AG10803 (cell line): ENCODE results near the gene CD79A.

Experiments
- DNase-seq: peaks from one replicate; pipeline ENCODE4 v3.0.0; 2010; ENCODE audit warnings: low read depth
- H3K4me3 ChIP-seq: 2 replicates; pipeline ENCODE4 v1.5.1; 2011; ENCODE audit warnings: mild to moderate bottlenecking, low read length, control low read depth
- TF ChIP-seq, protein P1 (sequence below): conservative IDR thresholded peaks from 2 replicates; pipeline ENCODE4 v1.5.1; 2011; ENCODE audit warnings: mild to moderate bottlenecking, low read length, control low read depth, inconsistent platforms

The CD79A gene

DNA sequence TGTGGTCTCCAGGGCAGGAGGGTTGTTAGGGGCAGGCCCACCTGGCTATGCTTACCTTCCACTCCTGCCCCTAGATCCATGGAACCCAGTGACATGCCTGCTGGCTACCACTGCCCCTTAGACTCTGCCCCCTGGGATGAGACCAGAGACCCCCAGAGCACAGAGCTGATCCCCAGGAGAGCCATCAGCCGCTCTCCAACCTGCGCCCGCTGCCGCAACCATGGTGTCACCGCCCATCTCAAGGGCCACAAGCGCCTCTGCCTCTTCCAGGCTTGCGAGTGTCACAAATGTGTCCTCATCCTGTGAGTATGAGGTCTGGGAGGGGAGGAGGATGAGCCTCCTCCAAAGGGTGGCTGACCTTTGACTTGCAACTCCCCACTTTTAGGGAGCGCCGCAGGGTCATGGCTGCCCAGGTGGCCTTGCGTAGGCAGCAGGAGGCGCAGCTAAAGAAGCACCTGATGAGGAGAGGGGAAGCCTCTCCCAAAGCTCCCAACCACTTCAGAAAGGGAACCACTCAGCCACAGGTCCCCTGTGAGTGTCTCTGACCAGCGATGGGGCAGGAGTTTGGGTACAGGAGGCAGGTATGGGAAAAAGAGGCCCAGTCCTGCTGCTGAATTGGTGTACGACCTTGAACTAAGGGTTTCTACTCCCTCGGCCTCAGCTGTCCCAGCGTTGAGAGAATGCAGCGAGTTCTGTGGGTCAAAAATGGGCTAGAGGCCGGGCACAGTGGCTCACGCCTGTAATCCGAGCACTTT lies 29.6 kb upstream of the CD79A start:
- H3K4me3 ChIP-seq, result no peak overlapping the region
- no peak for DNase-seq
- TF ChIP-seq, protein P1, sequence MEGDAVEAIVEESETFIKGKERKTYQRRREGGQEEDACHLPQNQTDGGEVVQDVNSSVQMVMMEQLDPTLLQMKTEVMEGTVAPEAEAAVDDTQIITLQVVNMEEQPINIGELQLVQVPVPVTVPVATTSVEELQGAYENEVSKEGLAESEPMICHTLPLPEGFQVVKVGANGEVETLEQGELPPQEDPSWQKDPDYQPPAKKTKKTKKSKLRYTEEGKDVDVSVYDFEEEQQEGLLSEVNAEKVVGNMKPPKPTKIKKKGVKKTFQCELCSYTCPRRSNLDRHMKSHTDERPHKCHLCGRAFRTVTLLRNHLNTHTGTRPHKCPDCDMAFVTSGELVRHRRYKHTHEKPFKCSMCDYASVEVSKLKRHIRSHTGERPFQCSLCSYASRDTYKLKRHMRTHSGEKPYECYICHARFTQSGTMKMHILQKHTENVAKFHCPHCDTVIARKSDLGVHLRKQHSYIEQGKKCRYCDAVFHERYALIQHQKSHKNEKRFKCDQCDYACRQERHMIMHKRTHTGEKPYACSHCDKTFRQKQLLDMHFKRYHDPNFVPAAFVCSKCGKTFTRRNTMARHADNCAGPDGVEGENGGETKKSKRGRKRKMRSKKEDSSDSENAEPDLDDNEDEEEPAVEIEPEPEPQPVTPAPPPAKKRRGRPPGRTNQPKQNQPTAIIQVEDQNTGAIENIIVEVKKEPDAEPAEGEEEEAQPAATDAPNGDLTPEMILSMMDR, result no peak

DNA sequence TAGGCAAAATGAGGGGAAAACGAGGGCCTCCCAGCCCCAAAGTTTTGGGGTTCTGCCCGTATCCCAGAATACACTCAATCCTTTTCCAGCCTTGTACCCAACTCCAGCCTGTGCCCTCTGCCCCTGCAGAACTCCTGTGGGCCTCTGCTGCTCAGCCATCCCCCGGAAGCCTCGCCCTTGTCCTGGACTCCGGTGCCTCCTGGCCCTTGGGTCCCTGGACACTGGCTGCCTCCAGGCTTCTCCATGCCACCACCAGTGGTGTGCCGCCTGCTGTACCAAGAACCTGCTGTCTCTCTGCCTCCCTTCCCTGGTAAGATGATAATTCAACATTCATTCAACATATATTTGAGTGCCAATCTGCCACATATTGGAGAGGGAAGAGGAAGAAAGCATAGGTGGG lies 28.4 kb upstream of the CD79A start:
- no peak for DNase-seq
- H3K4me3 ChIP-seq, result no peak overlapping the region
- TF ChIP-seq, protein P1, result no peak

DNA sequence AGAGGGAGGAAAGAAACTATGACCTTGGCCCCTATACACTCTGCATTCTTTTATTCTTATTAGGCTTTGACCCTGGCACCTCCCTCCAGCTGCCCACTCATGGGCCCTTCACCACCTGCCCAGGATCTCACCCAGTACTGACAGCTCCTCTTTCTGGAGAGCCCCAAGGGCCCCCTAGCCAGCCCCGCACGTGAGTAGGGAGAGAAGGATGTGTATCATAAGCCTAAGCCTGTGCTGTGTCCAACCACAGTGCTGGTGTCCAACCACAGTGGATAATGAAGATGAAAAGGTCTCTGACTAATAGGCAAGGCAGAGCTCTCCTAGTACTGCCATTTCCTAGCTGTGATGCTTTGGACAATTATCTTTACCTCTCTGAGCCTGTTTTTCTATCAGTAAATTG lies 28.0 kb upstream of the CD79A start:
- TF ChIP-seq, protein P1, result no peak
- no peak for DNase-seq
- no peak overlapping the region for H3K4me3 ChIP-seq

DNA sequence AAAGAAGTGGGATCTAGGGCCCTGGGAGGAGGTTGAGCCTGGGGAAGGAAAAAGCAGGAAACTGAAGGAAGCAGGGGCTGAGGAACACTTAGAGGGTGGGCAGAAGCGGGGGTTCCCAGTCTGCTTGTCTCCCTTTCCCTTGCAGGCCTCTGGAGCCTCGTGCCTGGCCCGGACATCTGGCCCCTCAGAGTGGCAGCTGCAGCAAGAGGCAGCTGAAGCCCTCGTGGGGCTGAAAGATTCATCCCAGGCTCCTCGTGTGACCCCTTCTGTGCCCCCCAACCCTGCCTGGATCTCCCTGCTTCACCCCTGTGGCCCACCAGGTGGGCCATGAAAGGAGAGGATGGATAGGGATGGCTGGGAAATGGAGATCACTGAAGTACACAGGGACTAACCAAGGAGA lies 26.7 kb upstream of the CD79A start:
- TF ChIP-seq, protein P1, result no peak
- H3K4me3 ChIP-seq, result no peak overlapping the region
- no peak for DNase-seq

DNA sequence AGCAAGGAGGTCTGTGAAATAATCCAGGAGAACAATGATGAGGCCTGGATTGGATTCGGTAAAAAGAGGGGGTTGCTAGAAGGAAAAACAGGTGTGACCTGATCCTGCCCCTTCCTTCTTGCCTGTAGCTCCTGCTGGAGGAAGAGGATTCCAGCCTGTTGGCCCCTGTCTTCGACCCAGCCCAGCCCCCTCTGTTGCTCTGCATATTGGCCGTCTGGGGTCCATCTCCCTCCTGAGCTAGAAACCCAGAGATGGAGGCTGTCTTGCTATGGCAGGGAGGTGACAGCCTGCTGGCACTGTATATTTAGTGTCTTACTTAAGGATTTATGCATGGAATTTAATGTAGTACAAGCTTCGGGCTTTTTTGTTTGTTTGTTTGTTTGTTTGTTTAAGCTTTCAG lies 25.6 kb upstream of the CD79A start:
- TF ChIP-seq, protein P1, result no peak

DNA sequence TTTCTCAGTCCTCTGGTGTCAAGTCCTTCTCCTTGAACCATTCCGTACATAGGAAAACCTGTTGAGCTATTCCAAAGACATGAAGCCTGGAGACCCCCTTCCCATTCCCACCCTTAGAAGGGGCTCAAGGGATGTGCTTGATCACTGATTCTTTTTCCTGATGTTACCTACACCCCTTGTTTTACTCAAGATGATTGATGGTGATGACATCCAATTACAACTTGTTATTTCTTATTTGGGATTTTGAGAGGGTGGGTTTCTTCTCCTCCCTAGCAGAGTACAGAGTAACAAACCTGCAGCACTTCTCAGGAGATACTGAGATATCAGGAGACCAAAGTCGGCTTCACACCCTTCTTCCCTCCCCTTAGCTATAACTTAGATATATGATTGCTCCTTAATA lies 23.7 kb upstream of the CD79A start:
- TF ChIP-seq, protein P1, result no peak
- DNase-seq, result no peak
- H3K4me3 ChIP-seq, result no peak overlapping the region

More for the DNA sequence above, 25.6 kb upstream of the CD79A start:
- DNase-seq, result no peak
- no peak overlapping the region for H3K4me3 ChIP-seq

DNA sequence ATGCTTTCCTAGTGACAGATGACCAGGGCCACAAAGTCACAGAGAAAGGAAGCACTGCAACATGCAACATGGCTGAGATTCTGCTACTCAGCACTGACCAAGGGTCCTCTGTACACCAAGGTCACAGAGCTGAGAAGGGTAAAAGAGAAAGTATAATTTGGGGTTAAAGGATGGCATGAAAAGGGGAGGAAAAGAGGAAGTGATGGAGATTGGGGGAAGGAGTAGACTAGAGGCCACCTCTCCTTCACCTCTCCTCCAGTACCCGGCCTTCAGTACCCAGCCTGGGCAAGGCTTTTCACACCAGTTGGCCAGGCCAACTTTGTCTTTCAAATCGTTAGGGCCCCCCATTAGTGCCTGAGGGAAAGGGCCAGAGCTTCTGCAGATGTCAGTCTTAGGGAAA lies 23.3 kb upstream of the CD79A start:
- no peak for DNase-seq

More for the DNA sequence above, 23.3 kb upstream of the CD79A start:
- H3K4me3 ChIP-seq, result no peak overlapping the region
- TF ChIP-seq, protein P1, result no peak
